Ishikawa (cell line): ENCODE results near the gene EBF4.

Source experiments
- CEBPB ChIP-seq: IDR thresholded peaks from 2 replicates; pipeline ENCODE4 v1.6.1; 2012
- CREB1 ChIP-seq: IDR thresholded peaks from 2 replicates; pipeline ENCODE4 v1.6.1; 2012; ENCODE audit warnings: low read depth
- EGR1 ChIP-seq: IDR thresholded peaks from 2 replicates; pipeline ENCODE4 v1.6.1; 2012
- EP300 ChIP-seq: IDR thresholded peaks from 2 replicates; pipeline ENCODE4 v1.6.1; 2012; ENCODE audit warnings: borderline replicate concordance
- FOXM1 ChIP-seq: IDR thresholded peaks from 2 replicates; pipeline ENCODE4 v1.6.1; 2012; ENCODE audit warnings: low read depth, borderline replicate concordance
- NFIC ChIP-seq: IDR thresholded peaks from 2 replicates; pipeline ENCODE4 v1.6.1; 2012
- RAD21 ChIP-seq: IDR thresholded peaks from 2 replicates; pipeline ENCODE4 v1.6.1; 2012; ENCODE audit warnings: low read depth
- TAF1 ChIP-seq: IDR thresholded peaks from 2 replicates; pipeline ENCODE4 v1.6.1; 2012; ENCODE audit warnings: low read depth, mild to moderate bottlenecking
- TCF12 ChIP-seq: IDR thresholded peaks from 2 replicates; pipeline ENCODE4 v1.6.1; 2012; ENCODE audit warnings: low read depth
- TEAD4 ChIP-seq: IDR thresholded peaks from 2 replicates; pipeline ENCODE4 v1.6.1; 2012
- YY1 ChIP-seq: IDR thresholded peaks from 2 replicates; pipeline ENCODE4 v1.6.1; 2012; ENCODE audit warnings: low read depth
- ZBTB7A ChIP-seq: IDR thresholded peaks from 2 replicates; pipeline ENCODE4 v1.6.1; 2012; ENCODE audit warnings: low read depth
- TF ChIP-seq, protein P1 (sequence below): IDR thresholded peaks from 2 replicates; pipeline ENCODE4 v1.6.1; 2012
- TF ChIP-seq, protein P2 (sequence below): IDR thresholded peaks from 2 replicates; pipeline ENCODE4 v1.6.1; 2012
- TF ChIP-seq, protein P3 (sequence below): IDR thresholded peaks from 2 replicates; pipeline ENCODE4 v1.6.1; 2012; ENCODE audit warnings: low read depth, mild to moderate bottlenecking

Gene EBF4

DNA sequence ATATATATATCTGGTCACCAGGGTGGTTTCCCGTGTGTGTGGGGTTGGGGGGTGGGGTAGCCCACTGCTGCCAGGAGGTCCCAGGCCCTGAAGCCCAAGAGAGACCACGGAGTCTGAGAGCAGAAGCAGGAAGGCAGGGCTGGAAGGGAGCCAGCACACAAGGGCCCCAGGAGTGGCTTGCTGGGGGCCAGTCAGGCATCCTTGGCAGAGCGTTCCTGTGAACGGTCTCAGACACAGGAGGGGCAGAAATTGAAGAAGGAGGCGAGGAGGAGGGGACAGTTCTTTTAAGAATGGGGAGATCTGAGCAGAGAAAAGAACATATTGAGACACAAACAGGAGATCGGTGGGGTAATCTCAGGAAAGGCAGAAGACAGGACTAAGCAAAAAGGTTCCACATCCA, 1.9 kb upstream of the EBF4 start:
- TF ChIP-seq TCF12 (no peak), CEBPB (no peak), EP300 (no peak), FOXM1 (no peak), TAF1 (no peak), CREB1 (no peak), YY1 (no peak), RAD21 (no peak), NFIC (no peak), TEAD4 (no peak), ZBTB7A (no peak), EGR1 (no peak)
- TF ChIP-seq, protein P1, sequence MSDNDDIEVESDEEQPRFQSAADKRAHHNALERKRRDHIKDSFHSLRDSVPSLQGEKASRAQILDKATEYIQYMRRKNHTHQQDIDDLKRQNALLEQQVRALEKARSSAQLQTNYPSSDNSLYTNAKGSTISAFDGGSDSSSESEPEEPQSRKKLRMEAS = no peak
- TF ChIP-seq, protein P2, sequence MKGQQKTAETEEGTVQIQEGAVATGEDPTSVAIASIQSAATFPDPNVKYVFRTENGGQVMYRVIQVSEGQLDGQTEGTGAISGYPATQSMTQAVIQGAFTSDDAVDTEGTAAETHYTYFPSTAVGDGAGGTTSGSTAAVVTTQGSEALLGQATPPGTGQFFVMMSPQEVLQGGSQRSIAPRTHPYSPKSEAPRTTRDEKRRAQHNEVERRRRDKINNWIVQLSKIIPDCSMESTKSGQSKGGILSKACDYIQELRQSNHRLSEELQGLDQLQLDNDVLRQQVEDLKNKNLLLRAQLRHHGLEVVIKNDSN = no peak
- TF ChIP-seq, protein P3, sequence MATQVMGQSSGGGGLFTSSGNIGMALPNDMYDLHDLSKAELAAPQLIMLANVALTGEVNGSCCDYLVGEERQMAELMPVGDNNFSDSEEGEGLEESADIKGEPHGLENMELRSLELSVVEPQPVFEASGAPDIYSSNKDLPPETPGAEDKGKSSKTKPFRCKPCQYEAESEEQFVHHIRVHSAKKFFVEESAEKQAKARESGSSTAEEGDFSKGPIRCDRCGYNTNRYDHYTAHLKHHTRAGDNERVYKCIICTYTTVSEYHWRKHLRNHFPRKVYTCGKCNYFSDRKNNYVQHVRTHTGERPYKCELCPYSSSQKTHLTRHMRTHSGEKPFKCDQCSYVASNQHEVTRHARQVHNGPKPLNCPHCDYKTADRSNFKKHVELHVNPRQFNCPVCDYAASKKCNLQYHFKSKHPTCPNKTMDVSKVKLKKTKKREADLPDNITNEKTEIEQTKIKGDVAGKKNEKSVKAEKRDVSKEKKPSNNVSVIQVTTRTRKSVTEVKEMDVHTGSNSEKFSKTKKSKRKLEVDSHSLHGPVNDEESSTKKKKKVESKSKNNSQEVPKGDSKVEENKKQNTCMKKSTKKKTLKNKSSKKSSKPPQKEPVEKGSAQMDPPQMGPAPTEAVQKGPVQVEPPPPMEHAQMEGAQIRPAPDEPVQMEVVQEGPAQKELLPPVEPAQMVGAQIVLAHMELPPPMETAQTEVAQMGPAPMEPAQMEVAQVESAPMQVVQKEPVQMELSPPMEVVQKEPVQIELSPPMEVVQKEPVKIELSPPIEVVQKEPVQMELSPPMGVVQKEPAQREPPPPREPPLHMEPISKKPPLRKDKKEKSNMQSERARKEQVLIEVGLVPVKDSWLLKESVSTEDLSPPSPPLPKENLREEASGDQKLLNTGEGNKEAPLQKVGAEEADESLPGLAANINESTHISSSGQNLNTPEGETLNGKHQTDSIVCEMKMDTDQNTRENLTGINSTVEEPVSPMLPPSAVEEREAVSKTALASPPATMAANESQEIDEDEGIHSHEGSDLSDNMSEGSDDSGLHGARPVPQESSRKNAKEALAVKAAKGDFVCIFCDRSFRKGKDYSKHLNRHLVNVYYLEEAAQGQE = no peak

DNA sequence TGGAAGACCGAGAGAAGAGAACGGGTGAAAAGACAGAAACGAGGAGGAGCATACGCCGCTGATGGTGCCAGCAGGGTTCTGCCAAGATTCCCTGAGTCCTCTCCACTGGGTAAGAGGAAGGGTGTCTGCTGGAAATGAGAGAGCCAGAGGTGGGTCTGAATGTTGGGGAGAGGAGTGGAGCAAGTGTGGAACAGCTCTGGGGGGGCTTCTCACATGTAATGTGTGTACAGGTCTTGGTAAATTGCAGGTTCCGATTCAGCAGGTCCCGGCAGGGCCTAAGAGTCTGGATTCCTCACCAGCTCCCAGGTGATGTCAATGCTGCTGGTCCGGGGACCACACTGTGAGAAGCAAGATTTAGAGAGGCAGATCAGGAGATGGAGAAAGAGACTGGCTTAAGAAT, 1.5 kb upstream of the EBF4 start:
- TF ChIP-seq RAD21 = no peak
- no peak for TF ChIP-seq EP300
- TF ChIP-seq, protein P3 = no peak
- no peak for TF ChIP-seq CREB1
- TF ChIP-seq ZBTB7A = no peak

DNA sequence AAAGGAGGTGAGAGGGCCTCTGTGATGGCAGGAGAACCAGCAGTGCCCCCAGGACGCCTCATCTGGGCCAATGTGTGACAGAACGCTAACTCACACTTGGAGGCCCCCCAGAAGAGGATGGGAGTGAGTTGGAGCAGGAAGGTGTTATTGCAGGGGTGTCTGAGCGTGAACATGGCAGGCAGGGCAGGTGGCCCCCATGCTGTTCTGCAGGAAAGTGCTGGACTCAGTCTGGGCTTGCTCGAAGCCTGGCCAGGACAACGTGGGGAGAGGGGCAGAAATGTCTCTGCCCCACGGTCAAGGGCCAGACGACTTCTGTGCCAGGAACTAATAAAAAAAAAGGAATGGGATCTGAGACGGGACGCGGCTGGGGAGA, 931 bp upstream of the EBF4 start:
- TF ChIP-seq YY1 = no peak
- TF ChIP-seq, protein P3 = no peak
- TF ChIP-seq ZBTB7A = no peak
- TF ChIP-seq, protein P1 = no peak
- no peak for TF ChIP-seq EP300
- TF ChIP-seq TAF1 = no peak
- no peak for TF ChIP-seq TCF12
- TF ChIP-seq NFIC = no peak
- no peak for TF ChIP-seq TEAD4
- TF ChIP-seq CREB1 = no peak
- TF ChIP-seq EGR1 = no peak
- TF ChIP-seq, protein P2 = no peak
- no peak for TF ChIP-seq CEBPB
- TF ChIP-seq RAD21 = no peak
- no peak for TF ChIP-seq FOXM1

DNA sequence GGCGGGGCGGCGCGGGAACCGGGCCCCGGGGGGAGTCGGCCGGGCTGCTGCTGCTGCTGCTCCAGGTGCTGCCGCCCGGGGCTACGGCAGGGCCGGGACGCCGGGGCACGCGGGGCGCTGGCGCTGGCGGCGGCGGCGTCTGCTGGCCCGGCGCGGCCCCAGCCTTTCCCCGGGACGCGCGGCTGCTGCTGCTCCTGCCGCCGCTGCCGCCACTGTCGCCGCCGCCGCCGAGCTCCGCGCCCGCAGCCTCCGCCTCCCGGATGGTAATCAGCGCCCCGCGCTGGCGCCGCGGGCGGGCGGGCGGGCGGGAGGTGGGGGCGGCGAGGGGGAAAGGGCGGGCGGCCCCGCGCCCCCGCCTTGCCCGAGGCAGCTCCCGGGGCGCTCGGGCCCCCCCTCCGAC, 306 bp downstream of the EBF4 start:
- TF ChIP-seq YY1 (no peak), RAD21 (no peak), CREB1 (no peak), EP300 (no peak), TAF1 (no peak), TEAD4 (no peak)
- TF ChIP-seq, protein P1 = no peak
